Measurements from ENCODE around the gene LHFPL3. TPM values are rescaled to one million over a fixed set of nuclear protein-coding genes. Genes with fewer than 3 reads are reported as not detected.

Gene LHFPL3
- total and polyA plus RNA-seq, 2 experiments from 2014 or later: not detected

- no peaks in the 10 kb centered on the region for H3K4me1 ChIP-seq (ENCODE audit: low read depth)
- DNase-seq (ENCODE audit: low read depth in 1 of 2, low spot score in 1 of 2): no peak
- no peak overlapping the region for H3K27ac ChIP-seq
- no peak overlapping the region for H3K4me3 ChIP-seq
- H3K36me3 ChIP-seq: no peaks in the 10 kb centered on the region
- H3K9me3 ChIP-seq (ENCODE audit: low read depth): no peaks in the 10 kb centered on the region
- TF ChIP-seq CTCF (IDR thresholded peaks at IDR 0.05; ENCODE audit: low read depth, low read length): no peak
- no peaks in the 10 kb centered on the region for H3K27me3 ChIP-seq
Measured at GRCh38 chr7:104388222-104388621, 59.8 kb downstream of the LHFPL3 start.

- no peak overlapping the region for H3K4me3 ChIP-seq
- no peaks in the 10 kb centered on the region for H3K9me3 ChIP-seq (ENCODE audit: low read depth)
- DNase-seq (ENCODE audit: low read depth in 1 of 2, low spot score in 1 of 2): no peak
- no peak for TF ChIP-seq CTCF (IDR thresholded peaks at IDR 0.05; ENCODE audit: low read depth, low read length)
- no peaks in the 10 kb centered on the region for H3K4me1 ChIP-seq (ENCODE audit: low read depth)
- no peaks in the 10 kb centered on the region for H3K36me3 ChIP-seq
- H3K27ac ChIP-seq: no peak overlapping the region
- no peaks in the 10 kb centered on the region for H3K27me3 ChIP-seq
Measured at GRCh38 chr7:104395162-104395561, 66.8 kb downstream of the LHFPL3 start.

GRCh38 chr7:104397442-104397841 lies 69.0 kb downstream of the LHFPL3 start:
- H3K9me3 ChIP-seq (ENCODE audit: low read depth): no peaks in the 10 kb centered on the region
- no peak for TF ChIP-seq CTCF (IDR thresholded peaks at IDR 0.05; ENCODE audit: low read depth, low read length)
- no peak overlapping the region for H3K27ac ChIP-seq
- no peak overlapping the region for H3K4me3 ChIP-seq
- no peaks in the 10 kb centered on the region for H3K36me3 ChIP-seq
- H3K4me1 ChIP-seq (ENCODE audit: low read depth): no peaks in the 10 kb centered on the region
- no peak for DNase-seq (ENCODE audit: low read depth in 1 of 2, low spot score in 1 of 2)
- no peaks in the 10 kb centered on the region for H3K27me3 ChIP-seq

- no peak overlapping the region for H3K27ac ChIP-seq
- no peaks in the 10 kb centered on the region for H3K27me3 ChIP-seq
- H3K9me3 ChIP-seq (ENCODE audit: low read depth): no peaks in the 10 kb centered on the region
- no peak for TF ChIP-seq CTCF (IDR thresholded peaks at IDR 0.05; ENCODE audit: low read depth, low read length)
- no peaks in the 10 kb centered on the region for H3K36me3 ChIP-seq
- no peak overlapping the region for H3K4me3 ChIP-seq
- H3K4me1 ChIP-seq (ENCODE audit: low read depth): no peaks in the 10 kb centered on the region
- no peak for DNase-seq (ENCODE audit: low read depth in 1 of 2, low spot score in 1 of 2)
Measured at GRCh38 chr7:104408371-104408770, 80.0 kb downstream of the LHFPL3 start.

DNA sequence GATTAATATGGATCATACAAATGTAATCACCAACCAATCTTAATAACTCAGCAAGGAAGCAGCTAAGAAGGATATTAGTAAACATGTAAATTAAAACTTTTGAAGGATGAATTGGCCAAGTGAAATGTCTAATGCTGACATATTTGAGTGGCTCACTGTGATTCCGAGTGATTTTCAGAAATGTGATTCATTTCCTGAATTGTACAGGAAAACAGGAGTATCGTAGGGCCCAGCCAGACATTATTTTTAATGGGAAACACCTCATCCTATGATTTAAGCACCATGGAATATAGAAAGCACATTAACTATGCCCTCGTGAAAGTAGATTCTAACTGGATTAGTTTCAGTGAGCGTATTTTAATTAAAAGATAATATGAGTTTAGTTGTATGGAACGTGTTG lies 82.3 kb downstream of the LHFPL3 start:
- no peak overlapping the region for H3K4me3 ChIP-seq
- no peak overlapping the region for H3K27ac ChIP-seq
- no peaks in the 10 kb centered on the region for H3K9me3 ChIP-seq (ENCODE audit: low read depth)
- no peaks in the 10 kb centered on the region for H3K27me3 ChIP-seq
- no peak for DNase-seq (ENCODE audit: low read depth in 1 of 2, low spot score in 1 of 2)
- H3K4me1 ChIP-seq (ENCODE audit: low read depth): no peaks in the 10 kb centered on the region
- no peaks in the 10 kb centered on the region for H3K36me3 ChIP-seq
- no peak for TF ChIP-seq CTCF (IDR thresholded peaks at IDR 0.05; ENCODE audit: low read depth, low read length)

GRCh38 chr7:104412911-104413310 lies 84.5 kb downstream of the LHFPL3 start:
- no peaks in the 10 kb centered on the region for H3K36me3 ChIP-seq

More at GRCh38 chr7:104412911-104413310, 84.5 kb downstream of the LHFPL3 start:
- no peaks in the 10 kb centered on the region for H3K9me3 ChIP-seq (ENCODE audit: low read depth)
- no peaks in the 10 kb centered on the region for H3K4me1 ChIP-seq (ENCODE audit: low read depth)
- H3K27me3 ChIP-seq: no peaks in the 10 kb centered on the region
- TF ChIP-seq CTCF (IDR thresholded peaks at IDR 0.05; ENCODE audit: low read depth, low read length): no peak
- no peak overlapping the region for H3K27ac ChIP-seq
- no peak for DNase-seq (ENCODE audit: low read depth in 1 of 2, low spot score in 1 of 2)
- H3K4me3 ChIP-seq: no peak overlapping the region
